ENCODE data around the gene NCSTN.
A peak's percentile ranks its signal among the peaks of the same experiment; 100 is the strongest.

NCSTN gene

DNA sequence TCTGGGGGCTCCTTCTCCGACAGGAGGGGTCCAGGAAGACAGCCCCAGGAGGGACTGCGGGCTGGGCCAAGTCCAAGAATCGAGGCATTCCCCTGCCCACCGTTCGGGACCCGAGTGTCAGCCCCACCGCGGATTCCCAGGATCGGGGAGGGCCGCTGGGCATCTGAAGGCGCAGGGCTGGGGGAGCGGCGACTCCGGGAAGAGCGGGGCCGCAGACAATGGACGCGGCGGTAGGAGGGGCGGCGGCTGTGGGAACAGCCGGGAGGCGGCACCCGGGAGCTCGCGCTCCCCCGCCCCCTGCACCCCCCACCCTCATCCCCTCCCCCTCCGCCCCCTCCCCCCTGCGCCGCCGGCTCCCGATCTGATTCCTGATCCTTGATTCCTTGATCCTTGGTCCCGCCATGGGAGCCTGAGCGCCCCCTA lies 57.1 kb downstream of the NCSTN start, which contains the start of gene VANGL2:
Gene VANGL2 (plus strand): TSS at position 342 of the 423 bp plus-strand sequence. CDS start 15,274 bp downstream, outside the sequence.
- Histone ChIP-seq H3K27ac (ENCODE audit: low read length) (no peak within 1 kb of the TSS), H3K4me3 (ENCODE audit: low read depth in 1 of 2, low read length in 2 of 2) (peak within 1 kb of the TSS; percentile 65 to 81), H3K9me3 (ENCODE audit: control insufficient read depth in 1 of 2, low read length in 2 of 2) (no peaks in the 10 kb centered on the region), H3K36me3 (ENCODE audit: control insufficient read depth in 1 of 2, insufficient read depth in 2 of 2, low read length in 2 of 2) (no peaks in the 10 kb centered on the region), H3K27me3 (ENCODE audit: low read depth, low read length) (no peaks in the 10 kb centered on the region), H3K4me1 (ENCODE audit: control insufficient read depth in 1 of 2, insufficient read depth in 2 of 2, low read length in 2 of 2) (peaks cover 0 to 15% of the 10 kb centered on the region in 2 donors)

DNA sequence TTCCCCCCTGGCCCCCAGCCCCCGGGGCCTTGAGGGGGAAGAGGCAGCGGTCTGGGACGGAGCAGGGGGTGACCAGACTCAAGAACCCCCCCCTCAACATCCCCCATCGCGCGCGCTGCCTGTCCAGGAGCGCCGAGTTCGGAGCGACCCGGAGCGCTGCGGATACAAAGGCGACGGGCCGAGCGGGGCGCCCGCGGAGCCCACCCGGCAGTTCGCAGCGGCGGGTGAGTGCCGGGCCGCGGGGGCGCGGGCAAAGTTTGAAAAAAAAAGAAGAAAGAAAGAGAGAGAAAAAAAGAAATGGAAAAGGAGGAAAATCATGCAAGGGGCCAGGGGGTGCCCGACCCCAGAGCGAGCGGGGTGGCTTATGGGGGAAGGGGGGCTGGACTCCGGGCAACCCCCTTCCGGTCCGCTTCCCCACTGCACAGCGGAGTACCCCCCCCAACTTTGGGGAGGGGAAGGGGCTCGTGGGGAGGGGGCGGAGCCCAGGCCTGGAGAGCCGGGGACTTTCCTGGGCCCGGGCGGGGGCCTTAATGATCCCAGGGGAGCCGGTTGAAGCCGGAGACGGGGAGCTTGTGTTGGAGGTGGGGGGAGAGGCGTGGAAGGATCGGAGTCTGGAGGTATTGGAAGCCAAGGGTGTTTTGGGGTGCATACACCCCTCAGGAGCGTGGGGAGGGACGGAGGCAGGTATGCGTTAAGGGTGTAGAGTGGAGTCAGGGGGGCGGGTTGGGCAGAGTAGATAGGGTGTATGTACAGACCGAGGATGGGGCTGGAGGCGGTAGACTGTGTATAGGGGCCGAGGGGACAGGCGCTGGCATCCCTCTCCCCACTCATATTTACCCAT lies 57.7 kb downstream of the NCSTN start:
- peaks cover 0 to 15% of the 10 kb centered on the region in 2 donors for H3K4me1 ChIP-seq (ENCODE audit: control insufficient read depth in 1 of 2, insufficient read depth in 2 of 2, low read length in 2 of 2)
- H3K27ac ChIP-seq (ENCODE audit: low read length): no peak overlapping the region
- no peaks in the 10 kb centered on the region for H3K9me3 ChIP-seq (ENCODE audit: control insufficient read depth in 1 of 2, low read length in 2 of 2)
- H3K4me3 ChIP-seq (ENCODE audit: low read depth in 1 of 2, low read length in 2 of 2): peak overlapping the region; percentile 63 to 81
- no peaks in the 10 kb centered on the region for H3K27me3 ChIP-seq (ENCODE audit: low read depth, low read length)
- H3K36me3 ChIP-seq (ENCODE audit: control insufficient read depth in 1 of 2, insufficient read depth in 2 of 2, low read length in 2 of 2): no peaks in the 10 kb centered on the region

DNA sequence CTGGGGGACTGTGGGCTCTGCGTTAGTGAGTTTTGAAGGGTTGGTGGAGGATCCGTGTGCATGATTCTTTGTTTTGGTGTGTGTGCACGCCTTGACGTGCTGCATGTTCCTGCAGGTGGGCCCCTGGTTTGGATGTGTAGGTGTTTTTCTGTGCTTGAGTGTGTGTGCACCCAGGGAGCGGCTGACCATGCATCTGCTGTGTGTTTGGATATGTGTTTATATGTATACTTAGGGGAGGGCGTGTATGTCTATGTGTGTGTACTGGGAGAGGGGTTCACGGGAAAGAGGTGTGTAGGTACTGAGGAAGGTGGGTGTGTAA lies 58.3 kb downstream of the NCSTN start:
- H3K9me3 ChIP-seq (ENCODE audit: control insufficient read depth in 1 of 2, low read length in 2 of 2): no peaks in the 10 kb centered on the region
- no peak overlapping the region for H3K27ac ChIP-seq (ENCODE audit: low read length)
- H3K27me3 ChIP-seq (ENCODE audit: low read depth, low read length): no peaks in the 10 kb centered on the region
- H3K36me3 ChIP-seq (ENCODE audit: control insufficient read depth in 1 of 2, insufficient read depth in 2 of 2, low read length in 2 of 2): no peaks in the 10 kb centered on the region
- peak overlapping the region; percentile 63 to 81 for H3K4me3 ChIP-seq (ENCODE audit: low read depth in 1 of 2, low read length in 2 of 2)
- peaks cover 0 to 15% of the 10 kb centered on the region in 2 donors for H3K4me1 ChIP-seq (ENCODE audit: control insufficient read depth in 1 of 2, insufficient read depth in 2 of 2, low read length in 2 of 2)

DNA sequence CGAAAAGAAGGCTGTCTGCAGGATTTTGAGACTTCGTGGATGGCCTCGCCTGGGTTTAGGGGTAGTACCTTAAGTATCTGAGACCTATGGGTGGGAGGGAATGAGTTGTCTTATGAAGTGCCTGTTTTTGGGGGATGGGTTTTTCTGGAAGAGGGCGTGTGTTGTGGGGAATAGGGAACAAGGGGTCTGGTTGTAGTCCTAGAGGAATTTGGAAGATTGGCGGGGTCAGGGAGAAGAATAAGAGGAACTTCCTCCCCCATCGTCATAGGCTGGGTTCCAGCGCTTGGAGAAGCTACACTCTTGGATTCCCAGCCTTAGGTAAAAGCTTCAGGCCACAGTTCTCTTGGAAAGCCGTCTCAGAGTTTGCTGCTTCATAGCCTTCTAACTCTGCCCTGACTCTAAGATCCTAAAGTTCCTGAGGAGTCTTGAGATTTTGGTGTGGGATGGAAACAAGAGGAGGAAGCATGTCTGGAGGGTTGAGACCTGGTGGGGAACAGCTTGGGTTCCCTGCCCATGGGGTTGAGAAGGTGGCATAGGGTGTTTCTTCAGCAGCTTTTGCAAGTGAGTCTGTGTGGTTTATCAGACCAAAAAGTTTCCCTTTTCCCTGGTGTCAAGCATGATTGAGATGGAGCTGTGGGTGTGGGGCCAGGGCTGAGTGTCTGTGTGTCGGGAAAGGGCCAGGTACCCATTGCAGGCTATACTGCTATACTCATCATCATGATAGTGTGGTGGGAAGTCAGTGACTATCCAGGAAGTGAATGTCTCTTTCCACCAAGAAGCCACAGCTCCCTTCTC lies 59.0 kb downstream of the NCSTN start:
- Histone ChIP-seq H3K27me3 (ENCODE audit: low read depth, low read length) (no peaks in the 10 kb centered on the region), H3K4me3 (ENCODE audit: low read depth in 1 of 2, low read length in 2 of 2) (peak overlapping the region; percentile 63 to 81), H3K36me3 (ENCODE audit: control insufficient read depth in 1 of 2, insufficient read depth in 2 of 2, low read length in 2 of 2) (no peaks in the 10 kb centered on the region), H3K27ac (ENCODE audit: low read length) (no peak overlapping the region), H3K9me3 (ENCODE audit: control insufficient read depth in 1 of 2, low read length in 2 of 2) (no peaks in the 10 kb centered on the region), H3K4me1 (ENCODE audit: control insufficient read depth in 1 of 2, insufficient read depth in 2 of 2, low read length in 2 of 2) (peaks cover 0 to 15% of the 10 kb centered on the region in 2 donors)

DNA sequence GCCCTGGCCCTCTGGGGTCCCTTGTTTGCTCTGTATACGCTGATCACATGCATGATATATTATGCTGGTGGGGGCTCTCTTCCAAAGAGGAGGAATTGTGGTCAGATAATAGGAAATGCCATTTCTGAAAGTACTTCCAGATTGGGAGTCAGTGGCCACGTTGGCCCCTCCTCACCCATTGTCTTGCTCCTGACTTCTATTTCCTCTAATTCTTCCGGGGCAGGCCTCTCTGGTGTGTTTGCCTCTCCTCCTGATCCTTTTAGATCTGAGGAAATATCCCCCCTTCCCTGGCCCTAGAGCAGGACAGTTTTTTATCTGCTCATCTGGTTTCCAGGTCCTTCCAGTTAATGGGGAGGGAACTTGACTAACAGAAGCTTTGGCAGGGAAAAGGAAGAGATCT lies 60.1 kb downstream of the NCSTN start:
- Histone ChIP-seq H3K4me1 (ENCODE audit: control insufficient read depth in 1 of 2, insufficient read depth in 2 of 2, low read length in 2 of 2) (peaks cover 0 to 22% of the 10 kb centered on the region in 2 donors), H3K36me3 (ENCODE audit: control insufficient read depth in 1 of 2, insufficient read depth in 2 of 2, low read length in 2 of 2) (no peaks in the 10 kb centered on the region), H3K27me3 (ENCODE audit: low read depth, low read length) (no peaks in the 10 kb centered on the region), H3K9me3 (ENCODE audit: control insufficient read depth in 1 of 2, low read length in 2 of 2) (no peaks in the 10 kb centered on the region), H3K27ac (ENCODE audit: low read length) (no peak overlapping the region), H3K4me3 (ENCODE audit: low read depth in 1 of 2, low read length in 2 of 2) (no peak overlapping the region)

DNA sequence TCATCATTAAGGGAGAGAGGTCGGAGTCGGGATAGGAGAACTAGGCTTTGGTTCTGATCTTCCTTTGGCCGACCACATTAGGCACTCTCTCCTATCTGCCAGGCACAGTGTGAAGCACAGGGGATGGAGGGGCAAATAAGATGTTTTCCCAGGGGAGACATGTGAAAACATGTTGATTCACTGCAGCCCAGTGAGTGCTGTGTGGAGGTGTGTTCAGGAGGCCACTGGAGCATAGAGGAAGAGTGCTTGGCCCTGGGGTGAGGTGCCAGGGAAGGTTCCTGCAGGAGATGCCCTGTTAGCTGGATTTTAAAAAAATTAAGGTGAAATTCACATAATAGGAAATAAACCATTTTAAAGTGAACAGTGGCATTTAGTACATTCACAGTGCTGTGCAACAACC lies 60.9 kb downstream of the NCSTN start:
- Histone ChIP-seq H3K27me3 (ENCODE audit: low read depth, low read length) (no peaks in the 10 kb centered on the region), H3K4me1 (ENCODE audit: control insufficient read depth in 1 of 2, insufficient read depth in 2 of 2, low read length in 2 of 2) (peaks cover 0 to 25% of the 10 kb centered on the region in 2 donors), H3K9me3 (ENCODE audit: control insufficient read depth in 1 of 2, low read length in 2 of 2) (no peaks in the 10 kb centered on the region), H3K27ac (ENCODE audit: low read length) (no peak overlapping the region), H3K4me3 (ENCODE audit: low read depth in 1 of 2, low read length in 2 of 2) (no peak overlapping the region), H3K36me3 (ENCODE audit: control insufficient read depth in 1 of 2, insufficient read depth in 2 of 2, low read length in 2 of 2) (no peaks in the 10 kb centered on the region)

DNA sequence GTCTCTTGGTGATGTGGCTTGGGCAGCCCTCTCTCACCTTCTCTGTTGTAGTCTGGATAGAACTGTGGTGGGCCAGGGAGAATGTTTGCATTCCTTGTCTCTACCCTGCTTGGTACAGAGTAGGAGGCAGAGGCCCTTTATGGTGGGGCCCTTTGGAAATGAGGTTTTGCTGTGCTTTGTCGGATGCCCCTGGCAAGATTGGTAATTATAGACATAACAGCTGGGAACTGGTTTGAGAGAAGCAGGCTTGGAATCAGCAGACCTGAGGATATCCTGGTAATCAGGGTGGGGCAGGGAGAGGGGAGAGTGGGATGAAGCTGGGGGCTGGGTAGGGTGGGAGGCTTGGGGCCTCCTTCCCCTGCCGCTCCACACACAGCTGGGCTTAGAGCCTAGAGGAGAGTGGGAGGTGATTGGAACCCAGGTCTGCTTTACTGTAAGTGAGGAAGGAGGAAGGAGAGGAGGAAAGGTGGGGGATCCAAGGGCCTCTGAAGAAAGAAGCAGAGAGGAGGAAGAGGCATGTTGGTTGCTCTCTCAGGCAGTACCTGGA lies 62.2 kb downstream of the NCSTN start:
- Histone ChIP-seq H3K27me3 (ENCODE audit: low read depth, low read length) (no peaks in the 10 kb centered on the region), H3K9me3 (ENCODE audit: control insufficient read depth in 1 of 2, low read length in 2 of 2) (no peaks in the 10 kb centered on the region), H3K4me1 (ENCODE audit: control insufficient read depth in 1 of 2, insufficient read depth in 2 of 2, low read length in 2 of 2) (peaks cover 5 to 34% of the 10 kb centered on the region in 2 donors), H3K4me3 (ENCODE audit: low read depth in 1 of 2, low read length in 2 of 2) (no peak overlapping the region), H3K27ac (ENCODE audit: low read length) (no peak overlapping the region), H3K36me3 (ENCODE audit: control insufficient read depth in 1 of 2, insufficient read depth in 2 of 2, low read length in 2 of 2) (no peaks in the 10 kb centered on the region)

DNA sequence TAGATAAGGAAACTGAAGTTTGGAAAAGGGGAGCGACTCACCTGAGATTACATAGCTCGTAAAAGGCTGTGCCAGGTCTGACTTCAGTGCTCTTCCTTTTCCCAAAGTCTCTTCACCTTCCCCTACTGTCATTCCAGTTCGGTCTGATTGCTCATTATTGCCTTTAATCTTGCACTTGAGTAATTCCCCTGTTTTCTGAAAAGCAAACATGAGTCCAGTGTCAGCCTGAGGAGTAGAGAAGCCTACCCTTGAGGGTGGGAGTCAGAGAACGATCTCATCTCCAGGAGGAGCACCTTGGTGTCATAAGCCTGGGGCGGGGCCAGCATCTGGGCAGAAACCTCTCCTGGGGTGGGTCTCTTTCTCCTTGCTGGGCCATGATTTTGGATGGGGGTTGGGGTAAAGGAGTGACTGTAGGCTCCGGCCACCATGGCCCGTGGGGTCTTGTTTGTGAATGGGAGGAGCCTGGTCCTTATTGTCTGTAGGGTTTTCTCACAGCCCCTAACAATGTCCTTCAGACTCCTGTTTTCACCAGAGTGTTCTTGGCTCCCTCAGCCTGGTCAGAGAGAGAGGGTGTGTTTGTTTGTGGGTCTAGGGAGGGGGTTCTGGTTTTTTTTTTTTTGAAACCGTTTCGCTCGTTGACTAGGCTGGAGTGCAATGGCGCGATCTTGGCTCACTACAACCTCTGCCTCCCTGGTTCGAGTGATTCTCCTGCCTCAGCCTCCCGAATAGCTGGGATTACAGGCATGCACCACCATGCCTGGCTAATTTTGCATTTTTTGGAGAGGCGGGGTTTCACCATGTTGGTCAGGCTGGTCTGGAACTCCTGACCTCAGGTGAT lies 63.2 kb downstream of the NCSTN start:
- peaks cover 5 to 37% of the 10 kb centered on the region in 2 donors for H3K4me1 ChIP-seq (ENCODE audit: control insufficient read depth in 1 of 2, insufficient read depth in 2 of 2, low read length in 2 of 2)
- no peaks in the 10 kb centered on the region for H3K36me3 ChIP-seq (ENCODE audit: control insufficient read depth in 1 of 2, insufficient read depth in 2 of 2, low read length in 2 of 2)
- no peak overlapping the region for H3K4me3 ChIP-seq (ENCODE audit: low read depth in 1 of 2, low read length in 2 of 2)
- H3K9me3 ChIP-seq (ENCODE audit: control insufficient read depth in 1 of 2, low read length in 2 of 2): no peaks in the 10 kb centered on the region
- no peak overlapping the region for H3K27ac ChIP-seq (ENCODE audit: low read length)
- no peaks in the 10 kb centered on the region for H3K27me3 ChIP-seq (ENCODE audit: low read depth, low read length)

DNA sequence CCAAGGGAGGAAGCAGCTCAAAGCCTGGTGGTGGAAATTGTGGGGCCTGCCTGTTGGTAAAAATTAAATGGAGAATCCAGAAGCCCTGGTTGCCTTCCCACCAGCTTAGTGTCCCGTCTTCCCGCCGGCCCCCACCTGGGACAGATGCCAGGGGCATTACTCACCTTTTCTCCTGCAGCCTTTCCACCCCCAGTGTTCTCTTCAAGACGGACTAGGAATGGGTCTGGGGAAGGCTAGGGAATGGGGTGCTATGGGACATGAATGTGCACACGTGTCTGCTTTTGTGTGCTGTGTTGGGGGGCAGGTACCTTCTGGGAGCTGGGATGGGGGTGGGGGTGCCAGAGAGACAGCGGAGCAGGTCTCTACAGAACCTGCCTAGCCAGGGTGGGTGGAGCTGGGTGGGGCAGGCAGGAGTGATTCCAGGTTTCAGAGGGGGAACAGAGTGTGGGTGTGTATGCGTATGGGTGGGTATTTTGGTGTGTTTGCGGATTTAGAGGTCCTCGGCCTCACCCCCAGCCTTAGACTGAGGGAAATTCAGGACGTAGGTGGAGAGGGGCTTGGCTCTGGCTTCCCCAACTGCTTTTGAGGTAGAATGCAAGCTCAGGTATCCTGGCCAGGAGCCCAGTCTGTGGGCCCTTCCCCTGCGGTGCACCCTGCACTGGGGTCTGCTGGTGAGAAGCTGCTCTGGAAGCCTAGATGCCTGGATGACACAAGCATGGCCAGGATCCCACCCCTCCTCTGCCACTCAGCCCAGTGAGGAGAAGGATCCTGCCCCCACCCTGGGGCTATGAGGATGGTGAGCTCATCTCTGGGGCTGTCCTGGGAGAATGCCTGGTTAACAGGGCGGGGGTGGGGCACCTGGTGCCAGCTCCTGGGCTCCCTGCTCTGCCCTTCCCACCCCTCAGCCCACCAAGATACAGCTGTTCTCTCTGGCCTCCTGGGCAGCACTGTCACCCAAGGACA lies 64.9 kb downstream of the NCSTN start:
- H3K4me1 ChIP-seq (ENCODE audit: control insufficient read depth in 1 of 2, insufficient read depth in 2 of 2, low read length in 2 of 2): peaks cover 5 to 29% of the 10 kb centered on the region in 2 donors
- H3K4me3 ChIP-seq (ENCODE audit: low read depth in 1 of 2, low read length in 2 of 2): no peak overlapping the region
- no peaks in the 10 kb centered on the region for H3K36me3 ChIP-seq (ENCODE audit: control insufficient read depth in 1 of 2, insufficient read depth in 2 of 2, low read length in 2 of 2)
- H3K27me3 ChIP-seq (ENCODE audit: low read depth, low read length): no peaks in the 10 kb centered on the region
- no peaks in the 10 kb centered on the region for H3K9me3 ChIP-seq (ENCODE audit: control insufficient read depth in 1 of 2, low read length in 2 of 2)
- H3K27ac ChIP-seq (ENCODE audit: low read length): no peak overlapping the region

Measured in muscle layer of duodenum (tissue), 2 donors.